Measurements from ENCODE around the gene CDS1. TPM values are rescaled to one million over a fixed set of nuclear protein-coding genes. Genes with fewer than 3 reads are reported as not detected.
A peak's percentile ranks its signal among the peaks of the same experiment; 100 is the strongest.
"Not testable (repeated sequence)": the region's sequence is repeated elsewhere in the genome, so short reads cannot be mapped to it uniquely, and the experiment has no call there.

The CDS1 gene
- total RNA-seq, 2 donors from 2014 or later = 0.07 to 0.14 TPM

GRCh38 chr4:84648178-84648577, 65.3 kb downstream of the CDS1 start:
- no peak for DNase-seq (ENCODE audit: low spot score in 2 of 2)
- no peak for ATAC-seq
- H3K27ac Mint-ChIP-seq = no peak overlapping the region
- no peaks in the 10 kb centered on the region for H3K36me3 Mint-ChIP-seq
- H3K9me3 Mint-ChIP-seq = no peaks in the 10 kb centered on the region

DNA sequence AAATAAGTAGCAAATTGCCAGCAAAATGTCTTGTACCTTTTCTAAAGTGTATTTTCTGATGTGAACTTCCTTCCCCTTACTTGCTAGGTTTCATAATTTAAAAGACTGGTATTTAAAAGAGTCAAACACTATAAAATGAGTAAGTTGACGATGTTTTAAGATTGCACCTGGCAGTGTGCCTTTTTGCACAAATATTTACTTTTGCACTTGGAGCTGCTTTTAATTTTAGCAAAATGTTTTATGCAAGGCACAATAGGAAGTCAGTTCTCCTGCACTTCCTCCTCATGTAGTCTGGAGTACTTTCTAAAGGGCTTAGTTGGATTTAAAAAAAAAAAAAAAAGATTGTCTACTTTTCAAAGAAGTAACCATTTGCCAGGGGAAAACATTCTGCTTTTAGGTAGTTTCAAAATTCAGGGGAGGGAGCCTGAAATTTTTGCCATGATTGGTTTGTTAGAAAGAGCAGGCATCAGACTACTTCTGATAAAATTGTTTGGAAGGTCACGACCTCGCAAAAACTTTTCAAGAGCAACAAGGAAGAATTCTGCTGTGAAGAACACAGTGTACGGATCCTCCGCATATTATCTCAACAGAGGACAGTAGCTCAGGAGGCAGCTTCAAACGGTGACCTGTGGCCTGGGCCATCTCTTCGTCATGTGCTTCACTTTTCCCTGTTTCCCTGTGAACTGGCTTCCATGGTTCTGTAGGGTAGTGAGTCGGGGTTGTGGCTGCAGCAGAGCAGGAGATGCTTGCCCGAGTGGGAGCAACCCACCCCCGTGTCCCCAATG, 66.1 kb downstream of the CDS1 start:
- H3K9me3 Mint-ChIP-seq = no peaks in the 10 kb centered on the region
- H3K27ac Mint-ChIP-seq = no peak overlapping the region
- no peaks in the 10 kb centered on the region for H3K36me3 Mint-ChIP-seq
- ATAC-seq (no peak), DNase-seq (ENCODE audit: low spot score in 2 of 2) (no peak)

- no peak for DNase-seq (ENCODE audit: low spot score in 2 of 2)
- H3K9me3 Mint-ChIP-seq = peaks cover 3% of the 10 kb centered on the region in 2 donors
- peaks cover 2% of the 10 kb centered on the region in 2 donors for H3K36me3 Mint-ChIP-seq
- H3K27ac Mint-ChIP-seq = no peak overlapping the region
- ATAC-seq = no peak
Measured at GRCh38 chr4:84651499-84651898, 68.6 kb downstream of the CDS1 start.

DNA sequence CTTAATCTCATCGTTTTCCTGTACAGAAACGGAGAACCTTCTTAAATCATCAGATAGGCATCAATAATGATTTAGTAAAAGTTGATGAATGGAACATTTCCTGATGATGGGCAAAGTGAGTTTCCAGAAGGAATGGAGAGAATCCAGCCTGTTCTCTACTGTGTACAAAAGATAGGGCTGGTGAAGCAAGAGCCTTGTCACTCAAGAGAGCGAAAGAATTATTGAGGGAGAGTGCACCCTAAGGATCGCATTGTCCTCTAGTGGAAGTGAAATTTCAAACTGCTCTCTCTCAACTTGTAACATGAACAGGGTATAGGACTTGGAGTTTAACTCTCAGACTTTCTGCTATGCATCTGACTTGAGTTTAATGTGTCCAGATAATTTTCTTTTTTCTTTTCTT, 69.6 kb downstream of the CDS1 start:
- no peak for DNase-seq (ENCODE audit: low spot score in 2 of 2)
- H3K27ac Mint-ChIP-seq = no peak overlapping the region
- no peak for ATAC-seq
- peaks cover 6% of the 10 kb centered on the region in 2 donors for H3K9me3 Mint-ChIP-seq
- H3K36me3 Mint-ChIP-seq = peaks cover 4 to 7% of the 10 kb centered on the region in 2 donors

DNA sequence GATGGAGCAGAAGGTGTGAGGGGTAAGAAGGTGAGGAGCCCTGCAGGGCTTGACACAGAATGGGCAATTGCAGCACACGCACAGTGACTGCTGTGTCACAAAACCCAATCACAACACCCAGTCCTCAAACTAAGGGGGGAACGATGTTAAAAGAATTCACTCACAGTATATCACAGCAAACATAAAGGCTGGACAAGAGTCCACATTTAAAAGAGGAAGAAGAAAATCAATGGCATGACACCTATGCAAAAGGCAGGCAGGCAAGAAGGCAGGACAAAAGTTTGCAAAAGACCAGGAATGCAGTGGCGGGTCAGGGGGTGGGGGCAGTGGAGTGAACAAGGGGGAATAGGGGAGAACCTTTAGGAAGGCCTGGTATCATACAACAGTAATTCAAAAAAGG, 77.7 kb downstream of the CDS1 start:
- ATAC-seq = no peak
- no peak overlapping the region for H3K27ac Mint-ChIP-seq
- no peak for DNase-seq (ENCODE audit: low spot score in 2 of 2)
- H3K9me3 Mint-ChIP-seq = peaks cover 6 to 11% of the 10 kb centered on the region in 2 donors
- H3K36me3 Mint-ChIP-seq = peaks cover 7 to 10% of the 10 kb centered on the region in 2 donors

- Mint-ChIP-seq H3K9me3 (peaks cover 4 to 9% of the 10 kb centered on the region in 2 donors), H3K27ac (no peak overlapping the region), H3K36me3 (peaks cover 6 to 9% of the 10 kb centered on the region in 2 donors)
- DNase-seq (ENCODE audit: low spot score in 2 of 2) = no peak
- ATAC-seq = no peak
Measured at GRCh38 chr4:84661191-84661939, 78.4 kb downstream of the CDS1 start.

DNA sequence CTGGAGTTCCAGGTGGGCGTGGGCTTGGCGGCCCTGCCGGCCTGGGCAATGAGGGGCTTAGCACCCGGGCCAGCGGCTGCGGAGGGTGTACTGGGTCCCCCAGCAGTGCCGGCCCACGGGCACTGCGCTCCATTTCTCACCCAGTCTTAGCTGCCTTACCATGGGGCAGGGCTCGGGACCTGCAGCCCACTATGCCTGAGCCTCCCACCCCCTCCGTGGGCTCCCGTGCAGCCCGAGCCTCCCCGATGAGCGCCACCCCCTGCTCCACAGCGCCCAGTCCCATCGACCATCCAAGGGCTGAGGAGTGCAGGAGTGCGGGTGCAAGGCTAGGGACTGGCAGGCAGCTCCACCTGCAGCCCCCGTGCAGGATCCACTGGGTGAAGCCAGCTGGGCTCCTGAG, 81.8 kb downstream of the CDS1 start:
- H3K27ac Mint-ChIP-seq; DNase-seq (ENCODE audit: low spot score in 2 of 2); H3K9me3 Mint-ChIP-seq; ATAC-seq; H3K36me3 Mint-ChIP-seq: not testable (repeated sequence)

GRCh38 chr4:84666439-84666838, 83.5 kb downstream of the CDS1 start:
- no peaks in the 10 kb centered on the region for H3K36me3 Mint-ChIP-seq

GRCh38 chr4:84669201-84669600, 86.3 kb downstream of the CDS1 start:
- no peaks in the 10 kb centered on the region for H3K36me3 Mint-ChIP-seq

More at GRCh38 chr4:84666439-84666838, 83.5 kb downstream of the CDS1 start:
- Mint-ChIP-seq H3K27ac (no peak overlapping the region), H3K9me3 (no peaks in the 10 kb centered on the region)
- DNase-seq (ENCODE audit: low spot score in 2 of 2) (no peak), ATAC-seq (no peak)

DNA sequence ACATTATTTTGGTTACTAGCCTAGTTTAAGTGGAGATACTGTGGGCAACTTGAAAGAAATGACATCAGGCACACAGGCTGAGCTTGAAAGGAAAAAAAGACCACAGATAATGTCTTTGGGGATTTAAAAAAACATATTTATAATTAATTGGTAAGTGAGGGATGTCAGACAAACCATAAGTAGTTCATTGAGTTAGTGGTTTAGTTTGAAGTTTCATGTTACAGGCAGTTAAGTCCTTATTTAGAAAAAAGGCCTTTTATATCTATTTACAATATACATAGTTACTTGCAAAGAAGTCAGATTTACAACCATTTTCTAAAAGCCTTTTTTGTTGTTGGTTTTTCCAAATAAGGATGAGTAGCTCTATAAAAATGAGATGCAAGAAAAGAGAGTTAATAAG, 89.2 kb downstream of the CDS1 start:
- no peak overlapping the region for H3K27ac Mint-ChIP-seq
- no peaks in the 10 kb centered on the region for H3K9me3 Mint-ChIP-seq
- no peak for ATAC-seq
- H3K36me3 Mint-ChIP-seq = no peaks in the 10 kb centered on the region
- no peak for DNase-seq (ENCODE audit: low spot score in 2 of 2)

More at GRCh38 chr4:84669201-84669600, 86.3 kb downstream of the CDS1 start:
- no peaks in the 10 kb centered on the region for H3K9me3 Mint-ChIP-seq
- no peak overlapping the region for H3K27ac Mint-ChIP-seq
- DNase-seq (ENCODE audit: low spot score in 2 of 2) (no peak), ATAC-seq (no peak)

GRCh38 chr4:84673475-84674240, 90.7 kb downstream of the CDS1 start:
- Mint-ChIP-seq H3K27ac (no peak overlapping the region), H3K36me3 (no peaks in the 10 kb centered on the region)

DNA sequence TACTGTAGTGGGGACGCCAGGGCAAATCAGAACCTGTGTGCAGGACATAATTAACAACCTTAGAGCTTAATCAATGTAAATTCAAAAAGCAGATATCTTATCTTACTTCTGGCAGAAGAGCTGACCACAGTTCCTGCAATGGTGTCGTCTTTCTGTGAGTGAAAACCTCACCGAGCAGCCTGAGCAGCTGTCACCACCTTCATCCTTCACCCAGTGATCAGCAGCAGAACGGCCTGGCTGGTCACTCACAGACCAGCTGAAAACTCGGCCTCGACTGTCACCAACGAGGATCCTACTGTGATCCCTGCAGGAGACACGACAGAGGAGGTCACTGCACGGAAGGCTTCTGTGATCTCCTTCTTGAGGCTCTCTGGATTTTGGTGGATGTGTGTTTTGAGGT, 94.2 kb downstream of the CDS1 start:
- H3K27ac Mint-ChIP-seq = no peak overlapping the region
- DNase-seq (ENCODE audit: low spot score in 2 of 2) = no peak
- H3K9me3 Mint-ChIP-seq = no peaks in the 10 kb centered on the region
- no peak for ATAC-seq
- no peaks in the 10 kb centered on the region for H3K36me3 Mint-ChIP-seq

More at GRCh38 chr4:84673475-84674240, 90.7 kb downstream of the CDS1 start:
- no peaks in the 10 kb centered on the region for H3K9me3 Mint-ChIP-seq
- no peak for DNase-seq (ENCODE audit: low spot score in 2 of 2)
- no peak for ATAC-seq

GRCh38 chr4:84677995-84678394, 95.1 kb downstream of the CDS1 start:
- Mint-ChIP-seq H3K27ac (no peak overlapping the region), H3K36me3 (no peaks in the 10 kb centered on the region), H3K9me3 (no peaks in the 10 kb centered on the region)
- DNase-seq (ENCODE audit: low spot score in 2 of 2) (no peak), ATAC-seq (no peak)

DNA sequence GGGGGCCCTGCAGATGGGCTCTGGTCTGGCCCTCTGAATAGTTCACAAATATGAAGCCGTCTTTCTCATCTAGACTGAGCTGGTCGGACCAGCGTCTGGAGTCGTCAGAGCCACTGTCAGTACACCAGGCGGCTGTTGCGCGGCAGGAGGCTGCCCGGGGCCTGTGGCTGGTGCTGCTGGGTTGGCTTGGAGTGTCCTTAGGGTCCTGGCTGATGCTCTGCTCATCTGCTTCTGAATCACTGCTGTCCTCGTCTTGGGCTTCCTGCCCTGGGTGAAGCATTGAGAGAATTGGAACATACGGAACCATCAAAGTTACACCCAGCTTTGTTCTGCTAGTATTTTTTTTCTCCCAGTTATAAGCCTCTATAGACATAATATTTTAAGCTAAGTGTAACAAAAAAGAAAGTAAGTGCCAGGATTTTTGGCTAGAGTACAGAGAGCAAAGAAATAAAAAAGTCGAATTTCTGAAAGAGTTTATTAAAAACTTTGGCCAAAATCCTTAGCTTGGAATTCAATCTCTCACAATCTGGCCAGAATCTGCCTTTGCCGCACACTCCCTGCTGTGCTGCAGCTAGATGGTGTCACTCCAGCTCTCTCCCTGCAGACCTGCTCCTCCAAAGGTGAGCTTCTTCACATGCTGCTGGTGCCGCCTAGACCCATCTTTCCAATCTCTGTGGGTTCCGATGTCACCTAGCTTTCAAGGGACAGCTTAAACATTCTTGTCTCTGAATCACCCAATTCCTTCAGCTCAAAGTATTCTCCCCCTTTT, 96.2 kb downstream of the CDS1 start:
- Mint-ChIP-seq H3K27ac (no peak overlapping the region), H3K36me3 (no peaks in the 10 kb centered on the region), H3K9me3 (no peaks in the 10 kb centered on the region)
- ATAC-seq = no peak
- DNase-seq (ENCODE audit: low spot score in 2 of 2) = no peak

- DNase-seq (ENCODE audit: low spot score in 2 of 2) (no peak), ATAC-seq (no peak)
- Mint-ChIP-seq H3K9me3 (no peaks in the 10 kb centered on the region), H3K27ac (no peak overlapping the region), H3K36me3 (no peaks in the 10 kb centered on the region)
Measured at GRCh38 chr4:84680956-84681355, 98.0 kb downstream of the CDS1 start.

- no peak for DNase-seq (ENCODE audit: low spot score in 2 of 2)
- peak in 1 of 2 donors; percentile 32 for ATAC-seq
- H3K9me3 Mint-ChIP-seq = no peaks in the 10 kb centered on the region
- H3K27ac Mint-ChIP-seq = no peak overlapping the region
- H3K36me3 Mint-ChIP-seq = no peaks in the 10 kb centered on the region
Measured at GRCh38 chr4:84681486-84682274, 98.8 kb downstream of the CDS1 start.
